Esophagus muscularis mucosa (tissue), 4 donors: ENCODE measurements around the gene ZFHX2.

Experiments
- EP300 ChIP-seq: sonication (generic); formaldehyde crosslinking; IDR thresholded peaks from one replicate; pipeline ENCODE4 v1.6.1; 2017; ENCODE audit warnings: antibody characterized with exemption
- POLR2A ChIP-seq: fragments of 450-650 bp; IDR thresholded peaks from one replicate; pipeline ENCODE4 v1.6.1; 2017; ENCODE audit warnings: antibody characterized with exemption, moderate library complexity, mild to moderate bottlenecking, low read depth
- POLR2AphosphoS5 ChIP-seq, 2 donors: sonication (generic); formaldehyde crosslinking; IDR thresholded peaks; one replicate each; pipeline ENCODE4 v1.6.1; 2017; ENCODE audit warnings: antibody characterized with exemption in 2 of 2
- TF ChIP-seq, protein P1 (sequence below), 3 experiments: fragments of 200-600 bp in 2 of 3; fragments of 450-650 bp in 1 of 3; sonication (generic) in 2 of 3; IDR thresholded peaks; one replicate each; pipeline ENCODE4 v1.5.1; 2017 to 2019; ENCODE audit warnings: antibody characterized with exemption in 3 of 3, mild to moderate bottlenecking in 2 of 3, moderate library complexity in 1 of 3

DNA sequence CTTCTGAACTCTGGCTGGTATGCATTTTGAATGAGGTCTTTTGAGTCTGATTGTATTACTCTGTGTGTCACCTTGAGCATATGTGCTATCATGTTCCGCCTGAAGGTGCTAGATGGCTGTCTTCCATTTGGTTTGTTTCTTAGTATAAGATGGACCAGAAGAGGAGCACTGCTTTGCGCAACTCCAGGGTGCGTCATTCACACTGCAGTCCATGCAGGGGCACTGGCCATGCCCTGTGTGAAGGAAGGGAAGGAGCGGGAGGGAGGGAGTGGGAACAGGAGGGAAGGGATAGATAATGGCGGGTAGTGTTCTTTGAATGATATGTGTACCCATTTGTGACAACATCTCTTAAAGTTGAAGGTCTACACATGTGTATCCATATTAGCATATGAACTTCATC lies 8.2 kb downstream of the ZFHX2 start:
- TF ChIP-seq POLR2A, result no peak
- TF ChIP-seq, protein P1, sequence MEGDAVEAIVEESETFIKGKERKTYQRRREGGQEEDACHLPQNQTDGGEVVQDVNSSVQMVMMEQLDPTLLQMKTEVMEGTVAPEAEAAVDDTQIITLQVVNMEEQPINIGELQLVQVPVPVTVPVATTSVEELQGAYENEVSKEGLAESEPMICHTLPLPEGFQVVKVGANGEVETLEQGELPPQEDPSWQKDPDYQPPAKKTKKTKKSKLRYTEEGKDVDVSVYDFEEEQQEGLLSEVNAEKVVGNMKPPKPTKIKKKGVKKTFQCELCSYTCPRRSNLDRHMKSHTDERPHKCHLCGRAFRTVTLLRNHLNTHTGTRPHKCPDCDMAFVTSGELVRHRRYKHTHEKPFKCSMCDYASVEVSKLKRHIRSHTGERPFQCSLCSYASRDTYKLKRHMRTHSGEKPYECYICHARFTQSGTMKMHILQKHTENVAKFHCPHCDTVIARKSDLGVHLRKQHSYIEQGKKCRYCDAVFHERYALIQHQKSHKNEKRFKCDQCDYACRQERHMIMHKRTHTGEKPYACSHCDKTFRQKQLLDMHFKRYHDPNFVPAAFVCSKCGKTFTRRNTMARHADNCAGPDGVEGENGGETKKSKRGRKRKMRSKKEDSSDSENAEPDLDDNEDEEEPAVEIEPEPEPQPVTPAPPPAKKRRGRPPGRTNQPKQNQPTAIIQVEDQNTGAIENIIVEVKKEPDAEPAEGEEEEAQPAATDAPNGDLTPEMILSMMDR (IDR thresholded peaks at IDR 0.05), result no peak
- no peak for TF ChIP-seq POLR2AphosphoS5 (IDR thresholded peaks at IDR 0.05)
- TF ChIP-seq EP300, result no peak
